Adipocyte (in vitro differentiated cells): Measurements from ENCODE around the gene ATP7B.

Source experiments
- DNase-seq: peaks from one replicate; pipeline ENCODE4 v3.0.0-alpha.2; 2015; ENCODE audit warnings: low read depth
- H3K27me3 ChIP-seq: replicated peaks from 2 replicates; pipeline ENCODE4 v1.7.0; 2013; ENCODE audit warnings: mild to moderate bottlenecking, low read length, moderate library complexity; ENCODE audit not compliant: control insufficient read depth, insufficient read depth
- H3K36me3 ChIP-seq: 2 replicates; pipeline ENCODE4 v1.7.0; 2013; ENCODE audit warnings: low read length, mild to moderate bottlenecking, moderate library complexity; ENCODE audit not compliant: control insufficient read depth, insufficient read depth, severe bottlenecking
- H3K4me1 ChIP-seq: 2 replicates; pipeline ENCODE4 v1.7.0; 2013; ENCODE audit warnings: mild to moderate bottlenecking, low read length, moderate library complexity; ENCODE audit not compliant: control insufficient read depth, insufficient read depth
- H3K4me3 ChIP-seq: 2 replicates; pipeline ENCODE4 v1.7.0; 2013; ENCODE audit warnings: mild to moderate bottlenecking, low read length, moderate library complexity
- H3K9ac ChIP-seq: 2 replicates; pipeline ENCODE4 v1.7.0; 2013; ENCODE audit warnings: mild to moderate bottlenecking, low read length, moderate library complexity
- H3K9me3 ChIP-seq: 2 replicates; pipeline ENCODE4 v1.7.0; 2013; ENCODE audit warnings: mild to moderate bottlenecking, low read length, moderate library complexity; ENCODE audit not compliant: control insufficient read depth

ATP7B gene

DNA sequence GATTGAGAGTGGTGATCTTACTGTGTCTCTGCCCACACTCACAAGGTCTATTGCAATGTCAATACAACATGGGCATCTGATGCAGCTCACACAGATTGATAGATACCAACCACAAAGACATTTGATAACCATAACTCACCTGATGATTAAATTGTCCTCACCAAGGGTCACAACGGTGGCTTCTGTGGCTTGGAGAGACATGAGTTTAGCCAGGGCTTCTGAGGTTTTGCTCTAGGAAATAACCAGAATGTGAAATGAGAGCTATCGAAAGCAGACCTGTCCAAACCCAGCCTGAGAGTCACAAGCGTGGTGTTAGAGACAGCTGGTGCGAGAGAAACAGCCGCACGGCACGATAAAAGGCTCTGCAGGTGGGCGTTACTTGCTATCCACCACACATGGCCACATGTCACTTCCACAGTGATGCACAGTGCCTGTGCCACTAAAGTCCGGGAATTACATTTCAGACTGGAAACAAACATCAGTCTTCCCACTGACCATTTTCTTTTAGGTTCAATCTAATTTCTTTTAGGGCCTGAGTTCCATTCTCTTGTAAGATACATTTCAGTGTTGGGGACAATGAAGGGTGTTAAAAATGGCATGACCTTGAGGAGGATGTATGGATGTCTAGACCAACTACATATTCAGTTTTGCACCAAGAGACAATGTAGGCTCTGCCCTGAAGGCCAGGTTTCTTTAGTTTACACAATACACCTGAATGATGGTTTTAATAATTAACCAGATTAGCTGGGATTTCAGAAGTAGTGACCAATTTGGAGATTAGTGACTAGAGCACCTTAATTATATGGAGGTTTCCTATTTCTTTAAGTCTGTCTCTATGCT lies 53.7 kb downstream of the ATP7B start:
- H3K27me3 ChIP-seq, result no peaks in the 10 kb centered on the region
- no peak overlapping the region for H3K9ac ChIP-seq
- H3K4me3 ChIP-seq, result no peak overlapping the region
- no peaks in the 10 kb centered on the region for H3K36me3 ChIP-seq
- no peaks in the 10 kb centered on the region for H3K4me1 ChIP-seq
- no peak for DNase-seq
- H3K9me3 ChIP-seq, result no peaks in the 10 kb centered on the region

DNA sequence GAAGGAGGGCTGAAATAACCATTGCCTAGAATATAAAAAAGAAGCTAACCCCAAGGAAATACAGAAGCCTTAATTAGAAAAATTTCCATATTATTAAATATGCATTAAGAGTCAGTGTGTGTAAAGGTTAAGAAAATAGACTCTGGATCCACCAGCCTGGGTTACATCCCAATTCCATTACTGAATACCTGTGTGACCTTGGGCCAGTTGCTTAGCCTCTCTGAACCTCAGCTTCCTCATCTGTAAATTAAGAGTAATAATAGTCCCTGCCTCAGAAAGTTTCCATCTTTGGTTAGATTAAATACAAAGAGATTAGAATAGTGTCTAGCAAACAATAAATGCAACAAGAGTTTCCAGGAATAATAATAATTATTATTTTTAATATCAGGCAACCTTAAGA lies 54.5 kb downstream of the ATP7B start:
- peaks cover 3% of the 10 kb centered on the region for H3K27me3 ChIP-seq
- H3K36me3 ChIP-seq, result no peaks in the 10 kb centered on the region
- H3K4me3 ChIP-seq, result no peak overlapping the region
- H3K4me1 ChIP-seq, result no peaks in the 10 kb centered on the region
- H3K9ac ChIP-seq, result no peak overlapping the region
- no peaks in the 10 kb centered on the region for H3K9me3 ChIP-seq
- DNase-seq, result no peak

DNA sequence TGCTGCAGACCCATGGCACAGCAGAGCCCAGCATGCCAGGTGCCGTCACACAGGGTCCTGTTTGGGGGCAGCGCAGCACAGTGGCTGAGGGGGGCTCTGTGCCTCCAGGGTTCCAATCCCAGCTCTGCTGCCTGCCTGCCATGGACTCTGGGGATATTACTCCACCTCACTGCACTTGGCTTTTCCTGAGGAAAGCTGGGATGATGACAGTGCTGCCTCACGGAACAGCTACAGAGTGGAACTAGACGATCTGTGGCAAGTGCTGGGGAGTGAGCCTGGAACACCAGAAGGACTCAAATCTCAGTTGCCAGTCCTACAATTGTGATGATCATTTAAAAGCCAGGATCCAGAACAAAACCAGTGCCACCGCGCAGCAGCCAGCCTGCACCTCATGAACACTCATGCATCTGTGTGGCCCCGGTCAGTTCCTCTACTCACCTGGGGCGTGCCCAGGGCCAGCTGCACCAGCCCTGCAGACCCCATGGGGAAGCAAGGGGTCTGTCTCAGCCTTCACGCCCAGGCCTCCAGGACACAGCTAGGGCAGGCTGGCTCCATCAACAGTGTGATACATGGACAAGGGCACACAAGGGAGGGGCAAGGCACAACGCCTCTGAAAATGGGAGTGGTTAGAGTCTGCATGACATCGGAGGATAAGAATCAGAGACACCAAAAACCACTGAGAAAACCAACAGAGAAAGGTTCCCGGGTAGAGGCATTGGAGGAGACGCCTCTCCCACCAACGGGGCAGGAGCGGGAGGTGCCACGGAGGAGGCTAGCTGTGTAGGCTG lies 55.2 kb downstream of the ATP7B start:
- H3K4me1 ChIP-seq, result no peaks in the 10 kb centered on the region
- DNase-seq, result no peak
- peaks cover 7% of the 10 kb centered on the region for H3K27me3 ChIP-seq
- no peak overlapping the region for H3K9ac ChIP-seq
- H3K36me3 ChIP-seq, result no peaks in the 10 kb centered on the region
- no peak overlapping the region for H3K4me3 ChIP-seq
- no peaks in the 10 kb centered on the region for H3K9me3 ChIP-seq

DNA sequence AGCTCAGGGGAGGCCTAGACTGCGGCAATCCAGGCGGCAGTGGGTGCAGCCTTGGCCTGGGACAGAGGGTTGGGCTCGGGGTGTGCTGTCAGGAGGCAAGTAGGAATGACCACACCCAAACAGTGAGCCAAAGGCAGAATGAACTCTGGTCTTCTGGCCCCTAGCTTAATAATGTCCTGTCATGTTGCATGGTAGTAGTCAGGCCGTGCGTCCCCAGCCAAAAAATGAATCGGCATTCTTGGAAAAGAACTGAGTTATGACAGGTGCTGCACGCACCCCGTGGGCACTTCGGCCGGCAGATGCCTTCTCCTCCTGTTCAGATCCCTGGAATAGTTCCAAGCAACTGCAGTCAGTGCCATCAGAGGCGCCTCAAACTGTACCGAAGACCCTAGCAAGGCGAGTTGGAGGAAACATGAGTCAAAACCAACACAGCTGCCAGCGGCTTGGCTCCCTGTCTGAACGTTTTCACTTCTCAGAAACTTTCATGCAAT lies 55.9 kb downstream of the ATP7B start:
- no peaks in the 10 kb centered on the region for H3K36me3 ChIP-seq
- no peak overlapping the region for H3K9ac ChIP-seq
- no peak for DNase-seq
- H3K9me3 ChIP-seq, result peaks cover 6% of the 10 kb centered on the region
- peaks cover 7% of the 10 kb centered on the region for H3K27me3 ChIP-seq
- no peaks in the 10 kb centered on the region for H3K4me1 ChIP-seq
- no peak overlapping the region for H3K4me3 ChIP-seq

DNA sequence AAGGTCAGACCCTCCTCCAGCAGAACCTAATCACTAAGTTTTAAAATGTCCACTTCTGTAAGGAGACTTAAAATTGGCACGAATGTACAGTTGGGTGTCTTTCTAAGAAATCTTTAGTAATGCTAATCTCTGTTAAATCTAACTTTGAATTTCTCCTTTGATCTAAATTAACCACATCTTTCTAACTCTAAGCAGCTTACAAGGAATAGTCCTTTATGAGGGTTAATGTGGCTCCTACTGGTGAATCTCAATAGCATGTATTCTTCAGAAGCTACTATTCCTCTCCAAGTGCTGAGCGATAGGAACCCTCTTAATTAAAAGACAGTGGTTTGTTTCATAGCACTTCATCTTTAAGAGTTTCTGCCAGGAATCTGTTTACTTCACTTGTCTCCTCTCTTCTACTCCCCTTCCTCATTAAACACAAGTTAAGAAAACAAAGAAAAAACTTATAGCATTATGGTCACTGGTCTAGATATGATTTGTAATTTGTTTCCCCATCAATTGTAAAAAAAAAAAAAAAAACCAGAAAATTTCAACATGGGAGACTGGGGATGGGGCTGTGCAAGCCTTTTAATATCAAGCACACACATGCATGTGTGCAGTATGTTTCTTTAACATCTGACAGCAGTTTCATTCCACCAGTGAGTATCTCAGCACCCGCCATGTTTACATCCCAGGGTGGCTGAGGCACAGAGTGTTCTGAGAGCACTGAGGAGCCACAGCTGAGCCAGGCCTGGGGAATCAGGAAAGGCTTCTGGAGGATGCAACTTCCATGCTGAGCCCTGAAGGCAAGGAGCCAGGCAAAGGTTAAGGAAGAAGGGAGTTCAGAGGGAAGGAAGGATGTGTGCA lies 57.7 kb downstream of the ATP7B start:
- DNase-seq, result no peak
- Histone ChIP-seq H3K4me1 (no peaks in the 10 kb centered on the region), H3K4me3 (no peak overlapping the region)

DNA sequence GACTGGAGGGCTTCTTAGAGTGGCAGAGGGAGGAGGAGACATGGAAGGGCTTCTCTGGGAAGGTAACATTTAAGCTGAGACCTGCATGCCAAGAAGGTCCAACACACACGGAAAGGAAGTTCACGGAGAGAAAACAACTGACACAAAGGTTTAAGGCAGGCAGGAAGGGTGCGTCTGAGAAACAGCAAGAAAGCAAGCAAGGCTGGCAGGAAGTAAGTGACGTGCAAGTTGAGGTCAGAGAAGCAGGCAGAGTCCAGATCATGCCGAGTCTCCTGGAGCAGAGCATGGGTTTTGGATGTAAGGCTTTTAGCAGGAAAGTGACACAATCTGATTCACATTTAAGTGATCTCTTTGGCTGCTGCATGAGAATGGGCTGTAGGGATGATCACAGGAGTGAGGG lies 60.5 kb downstream of the ATP7B start:
- Histone ChIP-seq H3K4me1 (no peaks in the 10 kb centered on the region), H3K36me3 (no peaks in the 10 kb centered on the region), H3K27me3 (peaks cover 7% of the 10 kb centered on the region), H3K9ac (no peak overlapping the region), H3K9me3 (peaks cover 6% of the 10 kb centered on the region), H3K4me3 (no peak overlapping the region)
- no peak for DNase-seq

More for the DNA sequence above, 57.7 kb downstream of the ATP7B start:
- Histone ChIP-seq H3K9ac (no peak overlapping the region), H3K27me3 (peaks cover 7% of the 10 kb centered on the region), H3K36me3 (no peaks in the 10 kb centered on the region), H3K9me3 (peaks cover 6% of the 10 kb centered on the region)

DNA sequence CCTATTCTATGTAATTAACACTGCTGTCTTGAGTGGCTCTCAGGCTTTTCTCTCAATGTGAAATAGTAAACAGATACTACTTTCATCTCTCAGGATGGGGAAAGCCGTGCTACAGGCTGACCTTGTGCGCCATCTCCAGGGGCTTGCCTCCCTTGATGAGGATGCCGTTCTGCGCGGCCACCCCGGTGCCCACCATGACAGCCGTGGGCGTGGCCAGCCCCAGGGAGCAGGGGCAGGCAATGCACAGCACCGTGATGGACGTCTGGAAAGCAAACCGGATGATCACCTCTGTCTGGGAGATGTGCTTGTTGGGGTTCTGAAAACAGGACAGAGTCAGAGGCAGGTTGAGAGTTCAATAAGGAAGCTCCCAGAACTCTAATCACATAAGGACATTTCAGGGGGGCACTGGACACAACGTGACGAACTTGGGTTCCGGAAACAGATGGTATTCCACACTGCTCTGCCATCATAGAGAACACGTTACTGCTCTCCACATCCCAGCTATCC lies 65.0 kb downstream of the ATP7B start:
- no peak for DNase-seq

DNA sequence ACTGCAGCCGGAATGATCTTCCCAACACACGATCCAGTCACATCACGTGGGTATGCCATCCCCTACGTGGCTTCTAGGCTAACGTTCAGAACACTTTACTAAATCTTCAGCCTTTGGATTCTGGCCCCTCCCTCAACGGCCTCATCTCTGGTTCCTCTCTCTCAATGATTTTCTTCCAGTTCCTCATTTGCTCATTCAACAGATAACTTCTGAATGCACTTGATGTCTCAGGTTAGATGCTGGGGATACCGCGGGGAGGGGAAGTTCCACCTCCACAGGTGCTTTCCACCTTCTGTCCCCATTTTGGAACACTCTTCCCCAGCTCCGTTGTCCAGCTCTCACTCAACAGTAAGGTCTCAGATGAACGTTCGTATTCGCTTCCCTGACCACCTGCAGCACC lies 66.1 kb downstream of the ATP7B start:
- Histone ChIP-seq H3K9ac (no peak overlapping the region), H3K4me1 (no peaks in the 10 kb centered on the region), H3K27me3 (peaks cover 7% of the 10 kb centered on the region), H3K9me3 (no peaks in the 10 kb centered on the region), H3K36me3 (no peaks in the 10 kb centered on the region), H3K4me3 (no peak overlapping the region)
- no peak for DNase-seq

More for the DNA sequence above, 65.0 kb downstream of the ATP7B start:
- no peak overlapping the region for H3K4me3 ChIP-seq
- H3K36me3 ChIP-seq, result no peaks in the 10 kb centered on the region
- no peak overlapping the region for H3K9ac ChIP-seq
- H3K27me3 ChIP-seq, result peaks cover 7% of the 10 kb centered on the region
- H3K4me1 ChIP-seq, result no peaks in the 10 kb centered on the region
- H3K9me3 ChIP-seq, result peaks cover 6% of the 10 kb centered on the region

DNA sequence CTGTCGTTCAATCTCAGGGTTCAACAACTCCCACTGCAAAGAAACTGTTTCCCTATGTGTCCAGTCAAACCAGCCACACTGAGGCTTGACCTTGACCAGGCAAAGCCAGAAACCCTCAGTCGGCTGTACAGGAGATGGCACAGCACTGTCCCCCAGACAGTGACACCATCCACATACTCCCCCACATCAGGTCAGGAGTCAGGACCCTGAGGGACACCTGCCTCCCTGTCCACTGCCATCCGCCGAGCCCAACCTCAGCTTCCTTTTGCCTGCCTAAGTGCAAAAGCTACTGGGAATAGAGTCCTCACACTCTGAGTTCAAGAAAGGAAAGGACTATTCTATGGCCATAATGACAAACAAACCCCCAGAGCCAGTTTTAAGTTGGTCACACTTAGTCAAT lies 66.8 kb downstream of the ATP7B start:
- H3K9ac ChIP-seq, result no peak overlapping the region
- H3K27me3 ChIP-seq, result peaks cover 7% of the 10 kb centered on the region
- no peaks in the 10 kb centered on the region for H3K36me3 ChIP-seq
- H3K4me3 ChIP-seq, result no peak overlapping the region
- no peaks in the 10 kb centered on the region for H3K9me3 ChIP-seq
- DNase-seq, result no peak
- no peaks in the 10 kb centered on the region for H3K4me1 ChIP-seq

DNA sequence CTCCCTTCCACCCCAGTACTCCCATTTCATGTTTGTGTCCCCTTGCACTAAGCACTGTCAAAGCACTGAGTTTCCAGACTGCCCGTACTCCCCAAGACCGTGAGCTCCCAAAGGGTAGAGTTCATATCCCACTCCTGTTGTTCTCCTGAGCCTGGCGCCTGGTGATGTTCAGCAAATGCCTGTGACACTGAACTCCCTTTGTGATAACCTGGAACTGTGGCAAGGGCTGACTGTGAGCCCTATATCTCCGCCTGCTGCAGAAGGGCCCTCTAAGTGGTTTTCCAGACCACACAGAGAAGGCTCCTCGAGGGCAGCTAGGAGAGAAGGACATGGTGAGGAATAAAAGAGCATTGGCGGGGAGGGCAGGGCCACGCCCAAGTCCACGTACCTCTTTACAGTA lies 67.5 kb downstream of the ATP7B start:
- Histone ChIP-seq H3K36me3 (no peaks in the 10 kb centered on the region), H3K27me3 (peaks cover 11% of the 10 kb centered on the region), H3K4me1 (no peaks in the 10 kb centered on the region), H3K9ac (no peak overlapping the region), H3K9me3 (no peaks in the 10 kb centered on the region), H3K4me3 (no peak overlapping the region)
- DNase-seq, result no peak
